Hindlimb muscle (tissue), 1 donor: ENCODE data around the gene NTNG2. TPM values are rescaled to one million over a fixed set of nuclear protein-coding genes. Genes with fewer than 3 reads are reported as not detected.

ENCODE experiments used
- DNase-seq: peaks from one replicate; pipeline ENCODE4 v3.0.0-alpha.2; 2013
- polyA plus RNA-seq: library from polyadenylated mRNA; unstranded; fragments of 120-200 nt; gene quantifications from one replicate; pipeline ENCODE4 v1.2.1, GENCODE V29; 2013; ENCODE audit not compliant: insufficient read length

Gene NTNG2
- polyA plus RNA-seq, 1 donor, result 0.28 TPM

DNA sequence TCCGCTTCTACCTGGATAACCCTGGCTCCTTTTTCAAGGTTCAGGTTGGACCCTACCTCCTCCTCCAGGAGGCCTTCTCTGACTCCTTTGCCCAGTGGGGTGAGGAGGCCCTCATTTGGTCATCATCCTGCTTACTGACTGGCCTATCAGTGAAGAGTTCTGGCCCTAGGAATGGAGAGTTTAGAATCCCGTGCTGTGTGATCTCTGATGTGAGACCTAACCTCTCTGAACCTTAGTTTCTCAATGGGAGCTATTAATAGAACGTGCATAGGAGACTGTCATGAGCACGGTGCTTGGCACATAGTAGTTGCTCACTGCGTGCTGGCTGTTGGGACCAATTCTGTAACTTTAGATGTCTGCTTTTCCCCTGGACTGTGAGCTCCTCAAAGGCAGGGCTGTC, 10.3 kb downstream of the NTNG2 start:
- no peak for DNase-seq

DNA sequence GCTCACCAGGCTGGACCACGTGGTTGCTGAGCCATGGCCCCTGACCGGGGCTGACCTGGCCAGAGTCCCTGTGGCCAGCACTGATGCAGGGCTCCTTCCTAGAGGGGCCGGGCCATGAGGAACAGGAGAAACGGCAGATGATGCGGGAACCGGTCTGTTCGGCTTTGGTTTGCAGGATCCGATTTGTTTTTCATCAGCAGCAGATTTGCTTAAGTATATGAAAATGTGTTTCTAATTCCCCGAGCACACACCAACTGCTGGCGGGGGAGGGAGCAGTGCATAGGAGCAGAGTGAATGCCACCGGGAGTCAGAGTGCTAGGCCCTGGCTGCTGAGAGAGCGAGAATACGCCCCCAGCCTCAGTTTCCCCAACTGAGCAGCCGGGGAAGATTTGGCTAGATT, 13.6 kb downstream of the NTNG2 start:
- no peak for DNase-seq

DNA sequence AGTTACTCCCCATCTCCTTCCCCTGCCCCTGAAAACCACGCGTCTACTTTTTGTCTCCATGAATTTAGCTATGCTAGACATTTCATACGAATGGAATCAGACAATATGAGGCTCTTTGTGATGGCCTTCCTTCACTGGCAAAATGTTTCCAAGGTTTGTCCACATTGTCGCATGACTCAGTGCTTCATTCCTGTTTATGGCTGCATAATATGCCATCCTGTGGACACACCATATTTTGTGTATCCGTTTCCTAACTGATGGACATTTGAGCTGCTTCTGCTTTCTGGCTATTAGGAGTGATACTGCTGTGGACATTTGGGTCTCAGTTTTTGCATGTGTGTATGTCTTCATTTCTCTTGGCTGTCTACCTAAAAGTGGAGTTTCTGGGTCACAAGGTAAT, 14.5 kb downstream of the NTNG2 start:
- DNase-seq, result no peak

DNA sequence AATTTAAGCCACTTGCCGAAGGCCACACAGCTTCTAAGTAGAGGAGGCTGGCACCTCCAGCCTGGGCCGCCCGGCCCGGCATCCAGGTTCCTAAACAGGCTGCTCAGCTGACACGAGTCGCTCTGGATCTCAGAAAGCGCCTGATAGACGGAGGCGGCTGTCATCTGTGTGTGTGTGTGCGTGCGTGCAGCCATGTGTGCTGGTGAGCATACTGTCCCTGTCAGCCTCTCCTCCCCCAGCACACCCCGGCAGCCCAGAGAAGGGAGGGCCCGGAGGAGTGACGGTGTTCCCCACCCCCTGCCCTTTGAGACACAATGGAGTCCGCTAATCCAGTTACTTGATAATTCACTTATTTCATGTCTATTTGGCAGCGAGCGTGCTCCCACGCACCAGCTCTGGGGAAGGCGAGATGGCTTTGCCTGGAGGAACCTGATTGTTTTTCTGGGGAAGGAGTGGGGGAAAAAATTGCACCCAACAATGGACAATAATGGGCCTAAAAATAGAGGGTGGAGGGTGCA, 20.0 kb downstream of the NTNG2 start:
- DNase-seq, result no peak

DNA sequence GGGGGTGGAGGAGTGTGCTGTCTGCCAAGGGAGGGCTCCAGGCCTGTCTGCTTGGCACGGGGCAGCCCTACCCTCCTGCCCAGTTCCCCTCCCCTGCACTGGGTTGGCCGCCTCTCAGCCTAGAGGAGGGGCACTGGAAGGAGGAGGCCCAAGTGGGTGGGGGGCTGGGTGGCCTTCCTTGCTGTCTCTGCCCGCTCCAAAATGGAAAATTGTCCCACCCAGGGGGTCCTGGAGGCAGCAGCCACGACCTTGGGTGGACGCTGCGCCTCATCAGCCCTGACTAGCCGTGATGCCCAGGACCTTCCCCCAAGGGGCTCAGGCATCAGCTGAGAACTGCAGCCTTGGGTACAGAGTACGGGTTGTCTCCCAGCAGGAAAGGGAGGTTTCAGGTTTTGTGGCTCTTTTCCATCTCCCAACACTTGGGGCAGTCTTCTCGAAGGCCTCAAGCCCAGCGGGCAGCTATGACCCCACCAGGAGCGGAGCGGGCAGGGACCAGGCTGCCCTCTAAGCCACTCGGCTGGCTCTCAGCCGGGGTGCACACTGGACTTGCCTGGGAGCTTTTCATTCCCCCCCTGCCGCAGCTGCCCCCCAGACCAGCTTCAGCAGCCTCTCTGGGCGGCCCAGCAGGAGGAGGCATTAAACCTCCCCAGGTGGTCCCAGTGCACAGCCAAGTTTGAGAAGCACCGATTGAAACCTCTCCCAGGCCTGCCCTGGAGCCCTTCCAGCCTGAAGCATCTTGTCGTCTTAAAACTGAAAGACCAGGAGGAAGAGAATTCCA, 20.6 kb downstream of the NTNG2 start:
- DNase-seq, result no peak

DNA sequence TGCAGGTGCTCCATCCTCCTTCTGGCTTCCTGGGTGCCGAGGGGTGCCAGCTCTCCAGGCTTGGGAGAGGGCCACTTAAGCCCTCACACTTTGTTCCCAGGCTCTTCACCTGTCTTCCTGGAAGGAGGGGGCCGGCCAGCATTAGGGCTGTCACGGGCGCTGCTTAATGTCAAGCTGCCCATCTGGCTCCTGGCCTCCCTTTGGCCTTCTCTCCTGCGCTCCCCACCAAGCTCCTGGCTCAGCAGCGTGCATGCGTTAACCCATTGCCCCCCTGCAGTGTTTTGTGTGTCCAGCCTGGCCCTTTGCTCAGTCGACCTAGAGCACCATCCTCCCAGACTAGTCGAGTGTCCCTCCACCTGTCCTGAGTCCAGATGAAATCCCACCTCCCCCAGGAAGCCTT, 21.3 kb downstream of the NTNG2 start:
- DNase-seq, result no peak

DNA sequence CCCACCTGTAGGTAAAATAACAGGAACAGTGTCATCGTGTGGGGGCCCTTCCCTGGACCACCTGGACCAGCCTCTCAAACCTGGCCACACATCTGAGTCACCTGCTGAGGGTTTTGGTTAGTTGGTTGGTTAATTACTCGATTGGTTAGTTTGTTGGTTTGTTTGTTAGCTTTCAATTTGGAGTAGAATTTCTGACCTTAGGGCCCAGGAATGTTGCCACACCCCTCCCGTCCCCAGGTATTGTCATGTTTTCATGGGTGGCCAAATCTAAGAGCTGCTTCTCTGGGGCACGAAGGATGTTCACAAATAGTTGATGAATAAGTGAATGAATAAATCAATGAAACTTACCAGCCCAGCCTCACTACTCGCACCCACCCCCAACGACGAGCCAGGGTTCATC, 21.9 kb downstream of the NTNG2 start:
- DNase-seq, result no peak

DNA sequence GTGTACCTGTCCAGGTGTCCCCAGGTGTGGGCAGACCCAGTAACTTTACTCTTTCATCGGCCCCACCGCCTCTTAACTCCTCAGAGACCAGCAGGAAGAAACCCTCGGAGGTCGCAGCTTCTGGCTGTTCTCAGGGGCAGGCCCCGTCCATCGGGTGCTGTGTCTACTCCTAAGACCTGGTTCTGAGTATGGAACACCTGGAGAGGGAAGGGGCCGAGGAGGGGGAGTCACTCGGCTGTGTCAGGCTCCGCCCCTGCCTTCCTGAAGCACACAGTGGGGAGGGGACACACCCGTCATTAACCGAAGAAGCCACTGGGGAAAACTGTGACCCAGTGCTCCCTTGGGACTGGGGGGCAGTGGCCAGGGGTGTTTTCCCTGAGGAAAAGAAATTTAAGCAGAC, 22.3 kb downstream of the NTNG2 start:
- no peak for DNase-seq

DNA sequence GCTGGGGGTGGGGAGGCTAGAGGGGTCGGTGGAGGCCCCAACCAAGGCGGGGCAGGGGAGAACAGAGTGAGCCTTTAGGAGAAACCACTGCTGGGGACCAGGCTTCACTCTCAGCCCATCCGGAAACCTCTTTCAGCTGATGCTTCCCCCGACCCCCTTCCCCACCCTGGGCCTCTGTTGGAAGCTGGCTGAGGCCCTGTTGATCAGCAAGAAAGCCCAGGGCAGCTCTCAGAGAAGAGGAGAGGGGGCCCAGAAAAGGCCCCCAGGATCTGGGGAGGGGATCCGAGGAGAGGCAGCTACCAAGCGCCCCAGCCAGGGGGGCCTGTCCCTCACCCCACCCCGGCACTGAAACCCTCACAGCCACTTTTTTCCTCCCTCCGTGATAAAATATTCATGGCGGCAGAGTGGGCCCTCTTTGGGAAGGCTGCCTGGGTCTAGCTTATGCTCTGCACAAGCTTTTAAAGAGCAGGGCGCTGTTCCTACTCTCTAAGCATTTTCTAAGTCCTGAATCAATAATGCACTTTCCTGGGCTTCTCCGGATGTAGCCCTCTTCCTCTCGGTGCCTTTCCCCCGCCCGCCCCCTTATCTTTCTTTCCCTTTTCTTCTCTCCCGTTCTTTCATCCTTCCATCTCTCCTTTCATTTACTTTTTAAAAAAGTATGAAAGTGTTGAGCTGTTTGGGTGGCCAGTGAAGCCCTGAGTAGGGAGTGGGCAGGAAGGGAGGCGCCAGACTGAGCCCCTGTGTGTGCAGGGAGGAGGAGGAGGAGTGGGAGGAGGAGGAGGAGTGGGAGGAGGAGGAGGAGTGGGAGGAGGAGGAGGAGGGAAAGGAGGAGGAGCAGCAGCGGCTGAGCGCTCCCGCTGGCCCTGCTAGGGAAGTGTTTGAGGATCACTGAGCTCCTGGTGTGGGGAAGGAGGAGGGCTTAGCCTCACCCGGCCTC, 23.5 kb downstream of the NTNG2 start:
- no peak for DNase-seq

DNA sequence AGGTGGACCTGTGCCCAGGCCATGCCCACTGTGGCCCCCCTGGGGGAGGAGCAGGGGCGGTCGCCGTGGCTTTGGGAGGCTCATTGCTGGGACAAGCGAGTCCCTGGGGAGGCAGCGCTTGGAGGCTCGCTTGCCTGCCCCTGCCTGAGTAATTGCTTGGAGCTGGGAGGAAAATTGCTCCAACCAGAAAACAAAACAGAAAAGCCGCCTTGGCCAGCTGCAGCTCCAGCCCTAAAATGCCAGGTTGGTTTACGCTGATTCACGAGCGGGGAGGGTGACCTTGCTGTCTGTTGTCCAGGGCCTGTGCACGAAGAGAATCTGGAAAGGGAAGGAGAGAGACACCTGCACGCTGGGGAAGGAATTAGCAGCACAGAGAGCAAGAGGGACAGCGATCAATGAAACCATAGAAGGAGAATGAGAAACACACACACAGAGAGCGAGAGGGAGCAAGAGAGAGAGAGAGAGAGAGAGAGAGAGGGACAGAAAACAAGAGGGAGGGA, 25.3 kb downstream of the NTNG2 start:
- DNase-seq, result no peak

DNA sequence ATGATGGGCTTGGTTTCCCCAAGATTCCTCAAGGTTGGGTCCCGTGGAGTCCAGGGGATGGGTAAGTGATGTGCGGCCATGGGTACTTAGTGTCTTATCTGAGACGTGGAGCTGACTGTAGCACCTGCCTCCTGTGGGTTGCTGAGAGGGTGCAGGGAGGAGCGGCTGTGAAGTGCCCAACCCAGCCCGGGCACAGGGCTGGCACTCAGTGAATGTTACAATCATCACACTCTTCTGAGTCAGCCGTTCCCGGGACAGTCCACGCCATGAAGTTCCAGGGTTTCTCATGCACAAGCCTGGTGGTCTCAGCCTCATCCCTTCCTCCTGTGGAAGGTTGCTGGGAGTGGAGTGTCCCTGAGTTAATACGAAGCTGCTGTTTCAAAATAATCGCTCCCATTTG, 29.1 kb downstream of the NTNG2 start:
- no peak for DNase-seq

DNA sequence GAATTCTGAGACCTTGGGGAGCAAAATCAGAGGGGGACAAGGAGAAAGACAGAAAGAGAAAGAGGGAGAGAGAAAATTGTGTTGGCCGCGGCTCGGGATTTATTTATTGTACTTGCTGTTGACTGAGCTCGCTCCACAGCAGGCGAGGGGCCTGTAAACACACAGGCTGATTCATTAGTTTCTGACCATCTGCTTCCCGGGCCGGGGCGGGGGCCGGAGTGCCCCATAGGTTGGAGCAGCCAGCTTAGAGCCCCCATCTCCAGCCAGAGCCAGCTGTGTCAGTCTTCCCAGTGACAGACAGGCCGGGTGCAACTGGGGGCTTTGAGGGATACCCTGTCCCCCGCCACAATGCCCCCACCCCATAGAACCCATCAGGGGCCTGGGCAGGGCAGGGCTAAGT, 30.9 kb downstream of the NTNG2 start:
- no peak for DNase-seq

DNA sequence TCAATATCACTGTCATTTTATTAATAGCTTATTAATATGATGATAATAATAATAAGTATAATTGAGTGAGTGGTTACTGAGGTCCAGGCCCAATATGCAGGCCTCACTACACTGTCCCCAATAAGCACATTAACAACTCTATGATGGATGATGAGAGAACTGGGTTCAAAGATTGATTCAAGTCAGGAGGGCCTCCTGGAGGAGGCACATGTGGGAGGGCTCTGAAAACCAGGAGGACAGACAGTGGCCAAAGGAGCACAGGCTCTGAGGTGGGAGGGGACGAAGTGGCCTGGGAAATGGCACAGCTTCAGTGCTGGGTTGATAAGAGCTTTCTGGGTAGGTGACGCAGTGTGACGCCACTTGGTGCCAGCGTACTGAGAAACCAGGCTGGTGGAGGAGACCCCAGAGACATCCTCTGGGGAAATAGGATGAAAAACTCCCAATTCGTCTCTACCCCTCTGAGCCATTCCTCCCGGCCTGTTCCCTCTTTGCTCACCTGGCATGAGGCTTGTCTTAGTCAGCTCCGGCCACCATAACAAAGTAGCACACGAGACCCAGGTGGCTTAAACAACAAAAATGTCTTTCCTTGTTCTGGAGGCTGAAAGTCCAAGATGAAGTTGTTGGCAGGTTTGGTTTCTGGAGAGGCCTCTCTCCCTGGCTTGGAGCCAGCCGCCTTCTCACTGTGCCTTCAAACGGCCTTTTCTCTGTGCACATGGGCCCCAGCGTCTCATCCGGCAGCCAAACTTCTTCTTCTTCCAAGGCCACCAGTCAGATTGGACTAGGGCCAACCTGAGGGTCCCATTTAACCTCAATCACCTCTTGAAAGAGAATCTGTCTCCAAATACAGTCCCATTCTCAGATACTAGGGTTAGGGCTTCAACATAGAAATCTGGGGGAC, 31.6 kb downstream of the NTNG2 start:
- no peak for DNase-seq

DNA sequence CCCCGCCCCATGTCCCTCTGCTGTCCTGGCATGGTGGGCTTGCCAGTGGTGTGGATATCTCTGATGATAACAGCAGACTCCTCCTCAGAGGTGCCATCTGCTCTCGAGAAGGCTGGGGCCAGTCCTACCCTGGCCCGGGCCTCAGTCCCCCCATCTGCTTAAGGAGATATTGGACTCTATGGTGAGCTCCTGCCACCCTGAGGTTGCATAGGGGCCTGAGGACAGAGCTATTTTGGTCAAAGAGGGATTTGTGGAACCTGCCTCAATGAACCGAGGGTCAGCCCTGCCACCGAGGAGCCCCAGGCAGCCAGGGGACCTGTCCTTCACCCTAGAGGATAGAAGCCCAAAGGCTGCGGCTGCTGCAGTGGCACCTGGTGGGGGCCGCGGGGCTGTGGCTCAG, 32.6 kb downstream of the NTNG2 start:
- no peak for DNase-seq

DNA sequence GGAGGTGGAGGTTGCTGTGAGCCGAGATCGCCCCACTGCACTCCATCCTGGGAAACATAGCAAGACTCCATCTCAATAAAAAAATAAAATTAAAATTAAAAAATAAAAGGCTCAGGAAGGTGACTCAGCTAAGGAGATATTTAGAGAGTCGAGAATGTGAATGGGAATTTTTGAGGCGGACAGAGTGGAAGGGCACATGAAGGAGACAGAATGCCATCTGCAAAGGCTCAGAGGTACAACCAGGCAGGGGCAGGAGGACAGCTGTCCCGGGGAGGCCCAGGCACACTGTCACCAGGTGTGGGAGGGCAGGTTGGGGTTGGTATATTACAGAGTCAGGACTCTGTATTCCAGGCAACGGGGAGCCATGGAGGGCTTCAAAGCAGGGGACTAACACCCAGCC, 35.5 kb downstream of the NTNG2 start:
- no peak for DNase-seq

DNA sequence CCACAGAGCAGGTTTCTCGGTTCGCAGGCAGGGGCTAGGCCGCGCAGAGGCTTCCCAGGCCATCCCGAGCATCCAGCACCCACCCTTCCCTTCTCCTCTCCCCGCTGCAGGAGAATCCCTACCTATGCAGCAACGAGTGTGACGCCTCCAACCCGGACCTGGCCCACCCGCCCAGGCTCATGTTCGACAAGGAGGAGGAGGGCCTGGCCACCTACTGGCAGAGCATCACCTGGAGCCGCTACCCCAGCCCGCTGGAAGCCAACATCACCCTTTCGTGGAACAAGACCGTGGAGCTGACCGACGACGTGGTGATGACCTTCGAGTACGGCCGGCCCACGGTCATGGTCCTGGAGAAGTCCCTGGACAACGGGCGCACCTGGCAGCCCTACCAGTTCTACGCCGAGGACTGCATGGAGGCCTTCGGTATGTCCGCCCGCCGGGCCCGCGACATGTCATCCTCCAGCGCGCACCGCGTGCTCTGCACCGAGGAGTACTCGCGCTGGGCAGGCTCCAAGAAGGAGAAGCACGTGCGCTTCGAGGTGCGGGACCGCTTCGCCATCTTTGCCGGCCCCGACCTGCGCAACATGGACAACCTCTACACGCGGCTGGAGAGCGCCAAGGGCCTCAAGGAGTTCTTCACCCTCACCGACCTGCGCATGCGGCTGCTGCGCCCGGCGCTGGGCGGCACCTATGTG, 36.1 kb downstream of the NTNG2 start:
- no peak for DNase-seq

DNA sequence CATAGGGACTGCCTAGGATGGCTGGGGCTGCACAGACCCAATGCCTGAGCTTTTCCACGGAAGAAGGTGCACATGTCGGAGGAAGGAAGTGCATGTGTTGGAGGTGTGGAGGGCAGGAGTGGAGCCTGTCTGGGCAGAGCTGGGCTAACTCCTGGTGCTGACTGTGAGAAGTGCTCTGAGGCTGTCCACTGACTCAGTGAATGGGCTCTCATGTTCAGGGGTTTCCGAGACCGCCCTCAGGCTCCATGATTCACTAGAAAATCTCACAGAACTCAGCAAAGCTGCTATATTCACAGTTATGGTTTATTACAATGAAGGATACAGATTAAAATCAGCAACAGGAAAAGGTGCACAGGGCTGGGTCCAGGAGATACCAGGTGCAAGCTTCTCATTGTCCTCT, 37.2 kb downstream of the NTNG2 start:
- DNase-seq, result no peak

DNA sequence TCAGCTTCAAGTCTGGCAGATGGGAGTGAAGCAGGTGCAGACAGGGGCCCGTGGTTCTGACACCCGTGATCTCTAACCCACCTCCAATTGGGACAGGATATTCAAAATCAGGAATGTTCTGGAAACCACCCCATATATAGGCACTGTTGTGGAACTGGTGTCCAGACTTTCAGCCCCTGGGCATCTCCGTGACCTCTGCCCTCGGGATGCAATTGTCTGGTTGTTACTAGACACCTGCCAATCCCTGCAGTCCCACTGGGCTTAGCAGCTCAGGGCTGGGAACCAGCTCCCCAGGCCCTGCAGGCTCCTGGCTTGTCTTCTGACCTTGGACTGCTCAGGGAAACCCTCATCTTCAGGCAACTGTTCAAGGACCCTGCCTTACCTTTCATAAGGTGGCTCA, 38.8 kb downstream of the NTNG2 start:
- no peak for DNase-seq

DNA sequence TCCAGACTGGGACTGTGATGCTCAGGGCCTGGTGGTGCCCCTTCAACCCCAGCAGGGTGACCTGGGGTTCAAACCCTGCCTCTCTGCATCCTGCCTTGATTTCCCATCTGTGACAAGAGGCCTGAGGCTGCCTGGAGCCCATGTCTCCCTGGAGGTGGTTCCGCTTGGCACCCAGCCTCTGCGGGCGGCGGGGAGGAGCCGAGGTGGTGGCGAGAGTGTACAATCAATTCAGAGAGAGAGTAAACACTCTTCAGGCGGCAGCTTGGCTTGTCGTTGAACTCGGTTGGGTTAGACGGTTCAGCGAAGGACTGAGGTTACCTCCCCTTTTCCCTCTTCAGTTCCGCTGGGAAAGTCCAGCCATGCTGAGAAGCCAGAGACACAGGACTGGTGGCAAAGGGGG, 39.3 kb downstream of the NTNG2 start:
- DNase-seq, result no peak

DNA sequence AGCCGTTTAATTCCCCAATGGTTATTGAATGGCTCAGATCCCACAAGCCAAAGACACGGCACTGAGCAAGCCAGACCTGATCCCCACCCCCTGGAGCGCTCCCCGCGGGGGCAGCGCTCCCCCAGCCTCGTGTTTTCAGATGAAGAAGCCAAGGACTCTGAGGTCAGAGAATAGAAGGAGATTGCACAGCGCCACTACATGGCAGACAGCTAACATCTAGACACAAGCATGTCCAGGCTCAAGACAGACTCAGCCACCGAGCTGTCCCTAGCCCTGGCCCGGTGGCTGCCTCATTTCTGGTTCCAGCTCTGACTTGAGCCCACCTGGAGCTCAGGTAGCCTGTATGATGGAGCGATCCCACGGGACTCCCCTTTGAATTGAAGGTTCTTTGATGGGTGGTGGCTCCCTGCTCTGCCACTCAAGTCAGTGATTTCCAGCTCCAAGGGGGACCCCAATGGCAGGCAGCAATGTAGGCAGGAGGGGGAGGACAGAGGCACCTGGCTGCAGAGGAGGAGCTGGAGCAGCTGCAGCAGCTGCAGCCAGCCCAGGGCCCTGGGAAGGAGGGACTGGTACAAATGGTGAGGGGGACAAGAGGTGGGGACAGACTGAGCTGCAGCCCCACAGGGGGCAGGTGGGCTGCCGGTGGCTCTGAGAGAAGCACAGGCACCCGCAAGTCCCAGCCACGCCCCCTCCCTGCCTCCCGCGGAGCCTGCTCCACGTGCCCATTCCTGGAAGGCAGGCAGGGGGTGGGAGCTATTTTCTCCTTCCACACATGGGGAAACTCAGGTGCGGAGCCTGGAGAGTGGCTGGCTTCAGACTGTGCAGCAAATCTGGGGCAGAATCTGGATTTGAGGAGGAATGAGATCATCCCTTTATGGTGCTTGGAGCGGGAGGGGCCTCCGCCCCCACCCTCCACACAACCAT, 40.2 kb downstream of the NTNG2 start:
- no peak for DNase-seq

DNA sequence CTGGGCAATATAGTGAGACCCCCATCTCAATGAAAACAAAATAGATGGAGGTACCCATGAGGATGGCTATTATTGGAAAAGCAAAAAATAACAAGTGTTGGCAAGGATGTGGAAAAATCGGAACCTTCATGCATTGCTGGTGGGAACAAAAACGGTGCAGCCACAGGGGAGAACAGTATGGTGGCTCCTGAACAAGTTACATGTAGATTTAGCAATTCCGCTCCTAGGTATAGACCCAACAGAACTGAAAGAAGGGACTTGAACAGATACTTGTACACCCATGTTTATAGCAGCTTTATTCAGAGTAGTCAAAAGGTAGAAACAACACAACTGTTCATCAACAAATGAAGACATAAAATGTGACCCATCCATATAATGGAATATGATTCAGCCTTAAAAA, 43.0 kb downstream of the NTNG2 start:
- DNase-seq, result no peak
